ENCODE measurements around the gene TEX19. TPM values are rescaled to one million over a fixed set of nuclear protein-coding genes. Genes with fewer than 3 reads are reported as not detected.

TEX19 gene
- total RNA-seq, 1 experiment from 2014 or later, result 0.21 TPM

DNA sequence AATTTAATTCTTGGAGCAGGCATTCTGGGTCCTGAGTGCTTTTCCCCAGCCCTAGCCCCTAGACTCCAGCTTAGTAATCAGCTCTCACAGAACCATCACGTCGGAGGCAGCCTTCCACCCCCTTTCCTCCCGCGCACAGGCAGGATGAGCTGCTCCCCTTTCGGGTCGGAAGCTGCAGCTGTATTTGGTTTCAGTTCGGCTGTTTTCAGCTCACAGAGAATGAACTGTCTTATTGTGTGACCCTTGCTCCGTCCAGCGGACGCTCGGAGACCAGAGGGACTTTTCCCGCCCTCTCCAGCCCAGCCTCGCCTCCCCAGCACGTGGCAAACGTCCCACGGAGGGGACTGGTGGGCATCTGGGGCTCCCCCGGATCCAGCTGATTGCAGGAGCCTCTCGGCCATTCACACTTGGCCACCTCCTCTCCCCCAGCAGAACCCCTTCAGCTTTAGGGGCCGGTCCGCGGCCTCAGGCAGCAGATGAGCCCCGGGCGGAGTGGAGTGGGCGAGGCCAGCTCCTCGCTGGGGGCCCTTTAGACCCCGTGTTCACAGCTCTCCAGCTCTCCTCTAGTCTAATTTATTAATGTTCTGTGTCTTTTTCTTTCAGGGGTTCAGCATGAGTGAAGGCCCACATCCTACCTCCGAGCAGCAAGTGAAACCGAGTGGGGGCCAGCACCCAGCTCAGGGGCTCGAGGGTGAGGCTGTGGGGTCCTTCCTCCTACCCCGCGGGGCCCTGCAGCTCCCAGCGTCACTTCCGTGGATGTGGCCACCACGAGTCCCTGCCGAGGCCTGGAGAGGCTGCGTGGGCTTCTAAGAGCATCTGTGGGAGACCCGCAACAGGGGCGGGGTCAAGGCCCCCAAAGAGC is 11.7 kb downstream of the TEX19 start:
- no TSS peak for BruUV-seq (replicated peaks)
- in situ Hi-C loops (cut with HindIII; ENCODE audit: low pct_unique_long_range_greater_than_20kb, low sequenced_read_pairs), result no loop called here
- Histone ChIP-seq H3K4me1 (ENCODE audit: control insufficient read depth, insufficient read depth, low read length) (no peaks in the 10 kb centered on the region), H3K4me3 (ENCODE audit: low read depth in 2 of 2, low read length in 2 of 2) (peak overlapping the region in 1 of 2 experiments; percentile 13; a peak in 1 of 4 replicates), H3K27me3 (ENCODE audit: control insufficient read depth, insufficient read depth, low read length) (no peaks in the 10 kb centered on the region), H3K9me3 (ENCODE audit: control insufficient read depth, insufficient read depth, low read depth, low read length) (no peaks in the 10 kb centered on the region), H3K36me3 (ENCODE audit: control insufficient read depth, insufficient read depth, low read length) (no peaks in the 10 kb centered on the region), H3K27ac (ENCODE audit: low read length) (no peak overlapping the region)
- ChIA-PET POLR2A (no interaction called here), CTCF (interaction anchor here (0.6 kb wide), 2 partner anchors 40 to 53 kb away, joined by 4 to 5 read pairs; no protein-coding TSS in a partner anchor)
- intact Hi-C loops (cut with micrococcal nuclease; ENCODE audit: unreplicated experiment), result no loop called here
- DNase-seq (ENCODE audit: low read depth, low spot score), result no peak
- ATAC-seq, result no peak
- TF ChIP-seq POLR2AphosphoS5 (IDR thresholded peaks at IDR 0.05; ENCODE audit: low read depth, low read length) (no peak), SIN3A (IDR thresholded peaks at IDR 0.05; ENCODE audit: borderline replicate concordance, insufficient read depth, low read depth, low read length) (no peak), TCF7L2 (IDR thresholded peaks at IDR 0.05; ENCODE audit: low read depth, low read length) (no peak)
- TF ChIP-seq, protein P1, sequence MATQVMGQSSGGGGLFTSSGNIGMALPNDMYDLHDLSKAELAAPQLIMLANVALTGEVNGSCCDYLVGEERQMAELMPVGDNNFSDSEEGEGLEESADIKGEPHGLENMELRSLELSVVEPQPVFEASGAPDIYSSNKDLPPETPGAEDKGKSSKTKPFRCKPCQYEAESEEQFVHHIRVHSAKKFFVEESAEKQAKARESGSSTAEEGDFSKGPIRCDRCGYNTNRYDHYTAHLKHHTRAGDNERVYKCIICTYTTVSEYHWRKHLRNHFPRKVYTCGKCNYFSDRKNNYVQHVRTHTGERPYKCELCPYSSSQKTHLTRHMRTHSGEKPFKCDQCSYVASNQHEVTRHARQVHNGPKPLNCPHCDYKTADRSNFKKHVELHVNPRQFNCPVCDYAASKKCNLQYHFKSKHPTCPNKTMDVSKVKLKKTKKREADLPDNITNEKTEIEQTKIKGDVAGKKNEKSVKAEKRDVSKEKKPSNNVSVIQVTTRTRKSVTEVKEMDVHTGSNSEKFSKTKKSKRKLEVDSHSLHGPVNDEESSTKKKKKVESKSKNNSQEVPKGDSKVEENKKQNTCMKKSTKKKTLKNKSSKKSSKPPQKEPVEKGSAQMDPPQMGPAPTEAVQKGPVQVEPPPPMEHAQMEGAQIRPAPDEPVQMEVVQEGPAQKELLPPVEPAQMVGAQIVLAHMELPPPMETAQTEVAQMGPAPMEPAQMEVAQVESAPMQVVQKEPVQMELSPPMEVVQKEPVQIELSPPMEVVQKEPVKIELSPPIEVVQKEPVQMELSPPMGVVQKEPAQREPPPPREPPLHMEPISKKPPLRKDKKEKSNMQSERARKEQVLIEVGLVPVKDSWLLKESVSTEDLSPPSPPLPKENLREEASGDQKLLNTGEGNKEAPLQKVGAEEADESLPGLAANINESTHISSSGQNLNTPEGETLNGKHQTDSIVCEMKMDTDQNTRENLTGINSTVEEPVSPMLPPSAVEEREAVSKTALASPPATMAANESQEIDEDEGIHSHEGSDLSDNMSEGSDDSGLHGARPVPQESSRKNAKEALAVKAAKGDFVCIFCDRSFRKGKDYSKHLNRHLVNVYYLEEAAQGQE (IDR thresholded peaks at IDR 0.05; ENCODE audit: insufficient read depth in 1 of 2, low read depth in 2 of 2, low read length in 1 of 2), result no peak
- TF ChIP-seq, protein P2, sequence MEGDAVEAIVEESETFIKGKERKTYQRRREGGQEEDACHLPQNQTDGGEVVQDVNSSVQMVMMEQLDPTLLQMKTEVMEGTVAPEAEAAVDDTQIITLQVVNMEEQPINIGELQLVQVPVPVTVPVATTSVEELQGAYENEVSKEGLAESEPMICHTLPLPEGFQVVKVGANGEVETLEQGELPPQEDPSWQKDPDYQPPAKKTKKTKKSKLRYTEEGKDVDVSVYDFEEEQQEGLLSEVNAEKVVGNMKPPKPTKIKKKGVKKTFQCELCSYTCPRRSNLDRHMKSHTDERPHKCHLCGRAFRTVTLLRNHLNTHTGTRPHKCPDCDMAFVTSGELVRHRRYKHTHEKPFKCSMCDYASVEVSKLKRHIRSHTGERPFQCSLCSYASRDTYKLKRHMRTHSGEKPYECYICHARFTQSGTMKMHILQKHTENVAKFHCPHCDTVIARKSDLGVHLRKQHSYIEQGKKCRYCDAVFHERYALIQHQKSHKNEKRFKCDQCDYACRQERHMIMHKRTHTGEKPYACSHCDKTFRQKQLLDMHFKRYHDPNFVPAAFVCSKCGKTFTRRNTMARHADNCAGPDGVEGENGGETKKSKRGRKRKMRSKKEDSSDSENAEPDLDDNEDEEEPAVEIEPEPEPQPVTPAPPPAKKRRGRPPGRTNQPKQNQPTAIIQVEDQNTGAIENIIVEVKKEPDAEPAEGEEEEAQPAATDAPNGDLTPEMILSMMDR (IDR thresholded peaks at IDR 0.05), result no peak

DNA sequence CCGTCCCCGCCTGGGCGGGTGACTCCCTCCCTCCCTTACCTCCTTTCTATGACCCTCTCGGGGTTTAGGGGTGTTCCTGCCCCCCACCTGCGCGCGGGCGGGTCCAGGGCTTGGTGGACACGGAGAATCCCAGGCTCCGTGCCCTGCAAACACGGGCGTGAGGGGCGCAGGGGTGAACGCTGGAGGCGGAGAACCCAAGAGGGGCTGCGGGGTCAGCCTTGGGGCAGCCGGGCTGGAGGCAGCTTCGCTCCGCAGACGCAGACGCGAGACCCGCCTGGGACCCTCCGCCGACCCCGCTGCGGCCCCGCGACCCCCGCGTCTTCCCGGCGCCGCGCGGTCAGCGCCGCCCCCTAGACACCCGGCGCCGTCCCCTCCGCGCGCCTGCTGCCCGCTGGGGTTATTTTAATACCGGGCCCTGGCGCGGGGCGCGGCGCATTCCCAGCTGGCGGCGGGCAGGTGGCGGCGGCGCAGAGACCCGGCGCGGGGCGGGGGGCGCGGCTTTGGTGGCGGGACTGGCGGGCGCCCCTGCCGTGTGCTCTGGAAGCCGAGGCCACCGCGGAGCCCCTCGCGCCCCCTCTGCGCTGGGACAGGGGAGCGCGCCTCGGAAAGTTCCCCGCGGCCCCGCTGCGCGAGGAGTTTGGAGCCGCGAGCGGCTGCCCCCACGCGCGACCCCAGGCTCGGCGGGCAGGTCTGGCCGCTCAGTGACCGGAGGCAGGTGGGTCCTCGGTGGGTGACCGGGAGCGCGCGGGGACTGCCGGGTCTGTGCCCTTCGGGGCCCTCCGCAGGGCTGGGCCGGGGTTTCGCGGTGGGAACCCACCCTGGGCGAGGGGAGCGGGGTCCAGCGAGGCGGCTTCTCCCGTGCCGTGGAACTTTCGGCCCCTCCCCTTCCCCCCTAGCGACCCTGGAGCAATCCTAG is 12.5 kb downstream of the TEX19 start, which contains the start of gene UTS2R:
UTS2R (plus strand) TSS at position 433 of the 916 bp plus-strand sequence. CDS start 2,560 bp downstream, outside the sequence.
- POLR2A ChIA-PET, result interaction anchor here (1.1 kb wide), 1 partner anchor 10 kb away, joined by 6 read pairs; no protein-coding TSS in a partner anchor
- Histone ChIP-seq H3K9me3 (ENCODE audit: control insufficient read depth, insufficient read depth, low read depth, low read length) (no peaks in the 10 kb centered on the region), H3K27ac (ENCODE audit: low read length) (no peak within 1 kb of the TSS), H3K4me1 (ENCODE audit: control insufficient read depth, insufficient read depth, low read length) (no peaks in the 10 kb centered on the region), H3K36me3 (ENCODE audit: control insufficient read depth, insufficient read depth, low read length) (no peaks in the 10 kb centered on the region), H3K4me3 (ENCODE audit: low read depth in 2 of 2, low read length in 2 of 2) (no peak within 1 kb of the TSS), H3K27me3 (ENCODE audit: control insufficient read depth, insufficient read depth, low read length) (no peaks in the 10 kb centered on the region)
- CTCF ChIA-PET, result interaction anchor here (0.6 kb wide), 1 partner anchor 40 kb away, joined by 5 read pairs; no protein-coding TSS in a partner anchor
- DNase-seq (ENCODE audit: low read depth, low spot score) (no peak), ATAC-seq (no peak)
- in situ Hi-C loops (cut with HindIII; ENCODE audit: low pct_unique_long_range_greater_than_20kb, low sequenced_read_pairs) (no loop called here), intact Hi-C loops (cut with micrococcal nuclease; ENCODE audit: unreplicated experiment) (no loop called here)
- TF ChIP-seq SIN3A (IDR thresholded peaks at IDR 0.05; ENCODE audit: borderline replicate concordance, insufficient read depth, low read depth, low read length), result no peak
- TF ChIP-seq POLR2AphosphoS5 (IDR thresholded peaks at IDR 0.05; ENCODE audit: low read depth, low read length), result no peak
- no peak for TF ChIP-seq TCF7L2 (IDR thresholded peaks at IDR 0.05; ENCODE audit: low read depth, low read length)
- TF ChIP-seq, protein P2 (IDR thresholded peaks at IDR 0.05), result no peak
- TF ChIP-seq, protein P1 (IDR thresholded peaks at IDR 0.05; ENCODE audit: insufficient read depth in 1 of 2, low read depth in 2 of 2, low read length in 1 of 2), result no peak
- BruUV-seq (replicated peaks), result no TSS peak
